Spleen (tissue), 11 donors: Measurements from ENCODE around the gene ASTL. TPM values are rescaled to one million over a fixed set of nuclear protein-coding genes. Genes with fewer than 3 reads are reported as not detected.

Experiments used
- DNase-seq: peaks from one replicate; pipeline ENCODE4 v3.0.0-alpha.2; 2020
- H3K27ac ChIP-seq, 8 donors: fragments of 200-600 bp; sonication (generic) in 7 of 8; 1 replicate in 4 of 8; 2 replicates in 4 of 8; pipeline versions ENCODE4 v1.5.0 to v1.8.0; 2016 to 2021; ENCODE audit warnings: inconsistent platforms in 4 of 8, mild to moderate bottlenecking in 4 of 8, moderate library complexity in 1 of 8
- H3K27me3 ChIP-seq, 7 donors: fragments of 200-600 bp; sonication (generic) in 6 of 7; replicated peaks in 1 of 7; 1 replicate in 4 of 7; 2 replicates in 3 of 7; pipeline versions ENCODE4 v1.5.0 to v1.8.0; 2016 to 2021; ENCODE audit warnings: inconsistent platforms in 3 of 7, mild to moderate bottlenecking in 1 of 7
- H3K36me3 ChIP-seq, 6 donors: fragments of 200-600 bp; sonication (generic) in 5 of 6; 1 replicate in 4 of 6; 2 replicates in 2 of 6; pipeline versions ENCODE4 v1.5.0 to v1.8.0; 2016 to 2021; ENCODE audit warnings: inconsistent platforms in 2 of 6
- H3K4me1 ChIP-seq, 6 donors: fragments of 200-600 bp; sonication (generic) in 5 of 6; 1 replicate in 3 of 6; 2 replicates in 3 of 6; pipeline versions ENCODE4 v1.5.0 to v1.8.0; 2016 to 2021; ENCODE audit warnings: inconsistent platforms in 3 of 6
- H3K4me3 ChIP-seq, 8 donors: fragments of 200-600 bp; sonication (generic) in 7 of 8; 1 replicate in 4 of 8; 2 replicates in 4 of 8; pipeline versions ENCODE4 v1.5.0 to v1.8.0; 2016 to 2021; ENCODE audit warnings: inconsistent platforms in 4 of 8, mild to moderate bottlenecking in 4 of 8, moderate library complexity in 2 of 8
- H3K9me3 ChIP-seq, 8 donors: fragments of 200-600 bp; sonication (generic) in 7 of 8; 1 replicate in 4 of 8; 2 replicates in 4 of 8; pipeline versions ENCODE4 v1.5.0 to v1.8.0; 2016 to 2021; ENCODE audit warnings: inconsistent platforms in 4 of 8
- CTCF ChIP-seq, 11 experiments: fragments of 200-600 bp in 7 of 11; fragments of 450-650 bp in 4 of 11; sonication (generic) in 4 of 11; IDR thresholded peaks in 8 of 11; conservative IDR thresholded peaks in 3 of 11; 1 replicate in 7 of 11; 2 replicates in 4 of 11; pipeline versions ENCODE4 v1.4.0 to v1.8.0; 2016 to 2021; ENCODE audit warnings: antibody characterized with exemption in 11 of 11, inconsistent platforms in 4 of 11, mild to moderate bottlenecking in 1 of 11
- POLR2A ChIP-seq, 3 donors: fragments of 450-650 bp; IDR thresholded peaks; one replicate each; pipeline ENCODE4 v1.5.1; 2017; ENCODE audit warnings: antibody characterized with exemption in 3 of 3, mild to moderate bottlenecking in 1 of 3
- POLR2AphosphoS5 ChIP-seq, 3 donors: sonication (generic); formaldehyde crosslinking; IDR thresholded peaks; one replicate each; pipeline ENCODE4 v1.5.1; 2017; ENCODE audit warnings: antibody characterized with exemption in 3 of 3
- WGBS, 5 donors: extraction: QIAGEN DNeasy Blood & Tissue Kit in 3 of 5; methylation state at CpG; one replicate each; pipeline versions ENCODE4 v1.1.5 to v1.1.7; 2013 to 2018; 5-methylcytosine and 5-hydroxymethylcytosine counted together
- intact Hi-C: fragments of 100-400 bp; cut with DNase I; formaldehyde crosslinking; loops from one replicate; pipeline ENCODE4 v1.15.0; 2023; ENCODE audit warnings: low total_unique reads
- polyA plus RNA-seq, 3 donors: library from polyadenylated mRNA; stranded (reverse); fragments of 200-250 nt; gene quantifications; one replicate each; pipeline ENCODE4 v1.2.1, GENCODE V29; 2013
- total RNA-seq, 7 donors: library from RNA; depleted of rRNA in 3 of 7; stranded (reverse); fragments of >200 nt in 3 of 7; fragmentation: NEBNext Ultra II Directional in 4 of 7; extraction: Animal tissue kit (Norgen Biotek cat#: 25700) in 4 of 7; gene quantifications; one replicate each; pipeline versions ENCODE4 v1.1.0 to v1.2.1, GENCODE V29; 2016 to 2021
- donor health status: healthy with polysubstance abuse.
- donor health status: DM: no; HTN: no; CAD: no; lungs with moderate emphysema.
- donor health status: DM: no; HTN: no; CAD: no.
- donor health status: Bipolar disorder and iron deficiency.
- donor health status: healthy.
- donor health status: DM: no; HTN: no; CAD: no.
- donor health status: DM: yes; HTN: yes; CAD: no.

Gene ASTL
- total and polyA plus RNA-seq, 10 donors: 0.24 to 2.2 (median 0.52) TPM; not detected in 1

GRCh38 chr2:96111823-96112500 lies 26.3 kb downstream of the ASTL start:
- TF ChIP-seq POLR2AphosphoS5 (IDR thresholded peaks at IDR 0.05) (no peak), POLR2A (IDR thresholded peaks at IDR 0.05) (no peak), CTCF (IDR thresholded peaks at IDR 0.05 in 8 of 11, conservative IDR thresholded peaks at IDR 0.05 in 3 of 11) (no peak)
- Histone ChIP-seq H3K27ac (no peak overlapping the region), H3K4me1 (peaks cover 0 to 55% (median 28%) of the 10 kb centered on the region in 6 donors), H3K36me3 (no peaks in the 10 kb centered on the region), H3K27me3 (peaks cover 0 to 21% (median 13%) of the 10 kb centered on the region in 7 donors), H3K4me3 (no peak overlapping the region), H3K9me3 (no peaks in the 10 kb centered on the region)
- intact Hi-C loops: no loop called here
- WGBS, 5 donors: 79 to 90% (median 83%) methylated on average over 7 of the region's 7 CpGs
- DNase-seq: peak; percentile 64

- WGBS, 5 donors: 80 to 88% (median 83%) methylated on average over 4 of the region's 4 CpGs
- H3K4me1 ChIP-seq: peaks cover 0 to 48% (median 23%) of the 10 kb centered on the region in 6 donors
- DNase-seq: no peak
- no peaks in the 10 kb centered on the region for H3K36me3 ChIP-seq
- peaks cover 0 to 3% (median under 1%) of the 10 kb centered on the region in 8 donors for H3K9me3 ChIP-seq
- no peak overlapping the region for H3K27ac ChIP-seq
- no peak overlapping the region for H3K4me3 ChIP-seq
- peaks cover 0 to 15% (median 8%) of the 10 kb centered on the region in 7 donors for H3K27me3 ChIP-seq
- intact Hi-C loops: no loop called here
- TF ChIP-seq POLR2A (IDR thresholded peaks at IDR 0.05) (no peak), CTCF (IDR thresholded peaks at IDR 0.05 in 8 of 11, conservative IDR thresholded peaks at IDR 0.05 in 3 of 11) (no peak), POLR2AphosphoS5 (IDR thresholded peaks at IDR 0.05) (no peak)
Observed at GRCh38 chr2:96111257-96111640, 27.1 kb downstream of the ASTL start.

- WGBS, 5 donors: 82 to 94% (median 84%) methylated on average over 9 to 13 of the region's 13 CpGs
- Histone ChIP-seq H3K27me3 (peaks cover 0 to 10% (median 4%) of the 10 kb centered on the region in 7 donors), H3K36me3 (no peaks in the 10 kb centered on the region), H3K27ac (no peak overlapping the region), H3K9me3 (peaks cover 0 to 8% (median 6%) of the 10 kb centered on the region in 8 donors), H3K4me1 (peaks cover 0 to 43% (median 18%) of the 10 kb centered on the region in 6 donors), H3K4me3 (no peak overlapping the region)
- intact Hi-C loops: no loop called here
- DNase-seq: peak; percentile 61
- no peak for TF ChIP-seq CTCF (IDR thresholded peaks at IDR 0.05 in 8 of 11, conservative IDR thresholded peaks at IDR 0.05 in 3 of 11)
- no peak for TF ChIP-seq POLR2A (IDR thresholded peaks at IDR 0.05)
- TF ChIP-seq POLR2AphosphoS5 (IDR thresholded peaks at IDR 0.05): no peak
Observed at GRCh38 chr2:96110621-96111256, 27.6 kb downstream of the ASTL start.

- Histone ChIP-seq H3K27me3 (peaks cover 0 to 5% (median 0%) of the 10 kb centered on the region in 7 donors), H3K4me3 (no peak overlapping the region), H3K27ac (peak overlapping the region in 1 of 8 donors; percentile 61), H3K9me3 (peaks cover 0 to 15% (median 13%) of the 10 kb centered on the region in 8 donors), H3K4me1 (peaks cover 0 to 36% (median 12%) of the 10 kb centered on the region in 6 donors), H3K36me3 (no peaks in the 10 kb centered on the region)
- intact Hi-C loops: no loop called here
- no peak for TF ChIP-seq POLR2A (IDR thresholded peaks at IDR 0.05)
- no peak for TF ChIP-seq POLR2AphosphoS5 (IDR thresholded peaks at IDR 0.05)
- no peak for TF ChIP-seq CTCF (IDR thresholded peaks at IDR 0.05 in 8 of 11, conservative IDR thresholded peaks at IDR 0.05 in 3 of 11)
- 86 to 100% (median 94%) methylated on average over 2 to 3 of the region's 3 CpGs for WGBS, 5 donors
- peak; percentile 72 for DNase-seq
Observed at GRCh38 chr2:96109931-96110511, 28.3 kb downstream of the ASTL start.
